ENCODE results near the gene MYO5A.

DNA sequence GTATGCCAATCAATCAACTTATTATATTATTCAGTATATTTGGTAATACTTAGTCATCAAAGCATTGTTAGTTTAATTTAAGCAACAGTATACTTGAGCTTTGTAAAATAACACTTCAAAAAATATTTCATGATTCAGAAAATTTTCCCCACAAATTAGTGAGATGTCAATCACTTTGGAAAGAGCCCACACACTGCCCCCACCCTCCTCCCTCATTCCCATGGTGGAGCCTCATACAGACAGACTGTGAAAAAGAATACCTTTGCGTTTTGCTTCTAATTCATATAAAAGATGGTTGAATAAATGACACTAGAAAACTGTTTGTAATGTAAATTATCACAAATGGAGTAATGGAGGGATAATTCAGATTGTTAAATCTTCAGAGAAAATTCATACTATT, 189.8 kb downstream of the MYO5A start:
- TF ChIP-seq POLR2AphosphoS5 (IDR thresholded peaks at IDR 0.05; ENCODE audit: low read depth, low read length) (no peak), TAF1 (IDR thresholded peaks at IDR 0.05; ENCODE audit: borderline replicate concordance, insufficient read depth, low read length) (no peak)
- TF ChIP-seq, protein P1, sequence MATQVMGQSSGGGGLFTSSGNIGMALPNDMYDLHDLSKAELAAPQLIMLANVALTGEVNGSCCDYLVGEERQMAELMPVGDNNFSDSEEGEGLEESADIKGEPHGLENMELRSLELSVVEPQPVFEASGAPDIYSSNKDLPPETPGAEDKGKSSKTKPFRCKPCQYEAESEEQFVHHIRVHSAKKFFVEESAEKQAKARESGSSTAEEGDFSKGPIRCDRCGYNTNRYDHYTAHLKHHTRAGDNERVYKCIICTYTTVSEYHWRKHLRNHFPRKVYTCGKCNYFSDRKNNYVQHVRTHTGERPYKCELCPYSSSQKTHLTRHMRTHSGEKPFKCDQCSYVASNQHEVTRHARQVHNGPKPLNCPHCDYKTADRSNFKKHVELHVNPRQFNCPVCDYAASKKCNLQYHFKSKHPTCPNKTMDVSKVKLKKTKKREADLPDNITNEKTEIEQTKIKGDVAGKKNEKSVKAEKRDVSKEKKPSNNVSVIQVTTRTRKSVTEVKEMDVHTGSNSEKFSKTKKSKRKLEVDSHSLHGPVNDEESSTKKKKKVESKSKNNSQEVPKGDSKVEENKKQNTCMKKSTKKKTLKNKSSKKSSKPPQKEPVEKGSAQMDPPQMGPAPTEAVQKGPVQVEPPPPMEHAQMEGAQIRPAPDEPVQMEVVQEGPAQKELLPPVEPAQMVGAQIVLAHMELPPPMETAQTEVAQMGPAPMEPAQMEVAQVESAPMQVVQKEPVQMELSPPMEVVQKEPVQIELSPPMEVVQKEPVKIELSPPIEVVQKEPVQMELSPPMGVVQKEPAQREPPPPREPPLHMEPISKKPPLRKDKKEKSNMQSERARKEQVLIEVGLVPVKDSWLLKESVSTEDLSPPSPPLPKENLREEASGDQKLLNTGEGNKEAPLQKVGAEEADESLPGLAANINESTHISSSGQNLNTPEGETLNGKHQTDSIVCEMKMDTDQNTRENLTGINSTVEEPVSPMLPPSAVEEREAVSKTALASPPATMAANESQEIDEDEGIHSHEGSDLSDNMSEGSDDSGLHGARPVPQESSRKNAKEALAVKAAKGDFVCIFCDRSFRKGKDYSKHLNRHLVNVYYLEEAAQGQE (IDR thresholded peaks at IDR 0.05; ENCODE audit: insufficient read depth in 1 of 2, low read depth in 2 of 2, low read length in 2 of 2), result no peak

All from PFSK-1 (cell line).